ENCODE results near the gene EYA3.

The EYA3 gene

GRCh38 chr1:28088168-28088961 lies at the start of gene EYA3:
EYA3 (minus strand) TSS chr1:28088610; CDS start chr1:28058026, 30,584 bp downstream.
- no peaks in the 10 kb centered on the region for H3K27me3 ChIP-seq (ENCODE audit: control insufficient read depth, insufficient read depth, low read length)
- peak within 1 kb of the TSS; percentile 100 for H3K4me3 ChIP-seq (ENCODE audit: low read length)
- peak within 1 kb of the TSS; percentile 96 for H3K9ac ChIP-seq (ENCODE audit: low read length)
- peaks cover 2% of the 10 kb centered on the region for H3K4me1 ChIP-seq (ENCODE audit: control insufficient read depth, insufficient read depth, low read length)
- peak within 1 kb of the TSS; percentile 95 for H3K27ac ChIP-seq (ENCODE audit: low read depth, low read length)
- no peaks in the 10 kb centered on the region for H3K36me3 ChIP-seq (ENCODE audit: control insufficient read depth, insufficient read depth, low read length)

GRCh38 chr1:28136922-28137613 lies 48.7 kb upstream of the EYA3 start:
- Histone ChIP-seq H3K27me3 (ENCODE audit: control insufficient read depth, insufficient read depth, low read length) (no peaks in the 10 kb centered on the region), H3K4me3 (ENCODE audit: low read length) (no peak overlapping the region), H3K9ac (ENCODE audit: low read length) (no peak overlapping the region), H3K27ac (ENCODE audit: low read depth, low read length) (no peak overlapping the region), H3K36me3 (ENCODE audit: control insufficient read depth, insufficient read depth, low read length) (no peaks in the 10 kb centered on the region), H3K4me1 (ENCODE audit: control insufficient read depth, insufficient read depth, low read length) (no peaks in the 10 kb centered on the region)

- no peak overlapping the region for H3K9ac ChIP-seq (ENCODE audit: low read length)
- H3K27me3 ChIP-seq (ENCODE audit: control insufficient read depth, insufficient read depth, low read length): no peaks in the 10 kb centered on the region
- H3K4me3 ChIP-seq (ENCODE audit: low read length): no peak overlapping the region
- H3K27ac ChIP-seq (ENCODE audit: low read depth, low read length): no peak overlapping the region
- H3K36me3 ChIP-seq (ENCODE audit: control insufficient read depth, insufficient read depth, low read length): no peaks in the 10 kb centered on the region
- H3K4me1 ChIP-seq (ENCODE audit: control insufficient read depth, insufficient read depth, low read length): no peaks in the 10 kb centered on the region
Observed at GRCh38 chr1:28136169-28136921, 47.9 kb upstream of the EYA3 start.

- Histone ChIP-seq H3K36me3 (ENCODE audit: control insufficient read depth, insufficient read depth, low read length) (no peaks in the 10 kb centered on the region), H3K4me3 (ENCODE audit: low read length) (no peak overlapping the region), H3K27ac (ENCODE audit: low read depth, low read length) (no peak overlapping the region), H3K9ac (ENCODE audit: low read length) (no peak overlapping the region), H3K4me1 (ENCODE audit: control insufficient read depth, insufficient read depth, low read length) (no peaks in the 10 kb centered on the region), H3K27me3 (ENCODE audit: control insufficient read depth, insufficient read depth, low read length) (no peaks in the 10 kb centered on the region)
Observed at GRCh38 chr1:28135371-28136168, 47.2 kb upstream of the EYA3 start.

- H3K27ac ChIP-seq (ENCODE audit: low read depth, low read length): no peak overlapping the region
- H3K27me3 ChIP-seq (ENCODE audit: control insufficient read depth, insufficient read depth, low read length): no peaks in the 10 kb centered on the region
- H3K4me3 ChIP-seq (ENCODE audit: low read length): no peak overlapping the region
- no peaks in the 10 kb centered on the region for H3K36me3 ChIP-seq (ENCODE audit: control insufficient read depth, insufficient read depth, low read length)
- no peak overlapping the region for H3K9ac ChIP-seq (ENCODE audit: low read length)
- H3K4me1 ChIP-seq (ENCODE audit: control insufficient read depth, insufficient read depth, low read length): no peaks in the 10 kb centered on the region
Observed at GRCh38 chr1:28134651-28135207, 46.3 kb upstream of the EYA3 start.

- Histone ChIP-seq H3K4me1 (ENCODE audit: control insufficient read depth, insufficient read depth, low read length) (no peaks in the 10 kb centered on the region), H3K27ac (ENCODE audit: low read depth, low read length) (no peak overlapping the region), H3K27me3 (ENCODE audit: control insufficient read depth, insufficient read depth, low read length) (no peaks in the 10 kb centered on the region), H3K9ac (ENCODE audit: low read length) (no peak overlapping the region), H3K4me3 (ENCODE audit: low read length) (no peak overlapping the region), H3K36me3 (ENCODE audit: control insufficient read depth, insufficient read depth, low read length) (no peaks in the 10 kb centered on the region)
Observed at GRCh38 chr1:28132171-28133167, 44.1 kb upstream of the EYA3 start.

- Histone ChIP-seq H3K36me3 (ENCODE audit: control insufficient read depth, insufficient read depth, low read length) (no peaks in the 10 kb centered on the region), H3K27me3 (ENCODE audit: control insufficient read depth, insufficient read depth, low read length) (no peaks in the 10 kb centered on the region), H3K4me3 (ENCODE audit: low read length) (no peak overlapping the region), H3K9ac (ENCODE audit: low read length) (no peak overlapping the region), H3K4me1 (ENCODE audit: control insufficient read depth, insufficient read depth, low read length) (no peaks in the 10 kb centered on the region), H3K27ac (ENCODE audit: low read depth, low read length) (no peak overlapping the region)
Observed at GRCh38 chr1:28130901-28131300, 42.5 kb upstream of the EYA3 start.

GRCh38 chr1:28129150-28129549 lies 40.7 kb upstream of the EYA3 start:
- Histone ChIP-seq H3K36me3 (ENCODE audit: control insufficient read depth, insufficient read depth, low read length) (no peaks in the 10 kb centered on the region), H3K27ac (ENCODE audit: low read depth, low read length) (no peak overlapping the region), H3K27me3 (ENCODE audit: control insufficient read depth, insufficient read depth, low read length) (no peaks in the 10 kb centered on the region)

GRCh38 chr1:28127617-28128257 lies 39.3 kb upstream of the EYA3 start:
- Histone ChIP-seq H3K27ac (ENCODE audit: low read depth, low read length) (no peak overlapping the region), H3K4me1 (ENCODE audit: control insufficient read depth, insufficient read depth, low read length) (no peaks in the 10 kb centered on the region), H3K4me3 (ENCODE audit: low read length) (no peak overlapping the region), H3K27me3 (ENCODE audit: control insufficient read depth, insufficient read depth, low read length) (no peaks in the 10 kb centered on the region), H3K9ac (ENCODE audit: low read length) (no peak overlapping the region), H3K36me3 (ENCODE audit: control insufficient read depth, insufficient read depth, low read length) (no peaks in the 10 kb centered on the region)

More at GRCh38 chr1:28129150-28129549, 40.7 kb upstream of the EYA3 start:
- H3K4me3 ChIP-seq (ENCODE audit: low read length): no peak overlapping the region
- no peaks in the 10 kb centered on the region for H3K4me1 ChIP-seq (ENCODE audit: control insufficient read depth, insufficient read depth, low read length)
- H3K9ac ChIP-seq (ENCODE audit: low read length): no peak overlapping the region

- Histone ChIP-seq H3K27ac (ENCODE audit: low read depth, low read length) (no peak overlapping the region), H3K27me3 (ENCODE audit: control insufficient read depth, insufficient read depth, low read length) (no peaks in the 10 kb centered on the region), H3K9ac (ENCODE audit: low read length) (no peak overlapping the region), H3K4me3 (ENCODE audit: low read length) (no peak overlapping the region), H3K36me3 (ENCODE audit: control insufficient read depth, insufficient read depth, low read length) (no peaks in the 10 kb centered on the region), H3K4me1 (ENCODE audit: control insufficient read depth, insufficient read depth, low read length) (no peaks in the 10 kb centered on the region)
Observed at GRCh38 chr1:28126783-28127490, 38.5 kb upstream of the EYA3 start.

Data from rectal smooth muscle tissue (tissue), 1 donor.